HepG2 (cell line): ENCODE data around the gene HPS1. TPM values are rescaled to one million over a fixed set of nuclear protein-coding genes. Genes with fewer than 3 reads are reported as not detected.

Experiments
- AHR ChIP-seq: IDR thresholded peaks from 2 replicates; pipeline ENCODE4 v1.6.1; 2018; ENCODE audit warnings: missing genetic modification reagents, missing compliant biosample characterization
- ATAD3A ChIP-seq: sonication (generic); formaldehyde crosslinking; IDR thresholded peaks from 2 replicates; pipeline ENCODE4 v1.4.0; 2020; ENCODE audit warnings: missing genetic modification reagents
- RAD51 ChIP-seq: fragments of 450-650 bp; IDR thresholded peaks from 2 replicates; pipeline ENCODE4 v1.6.1; 2016; ENCODE audit warnings: borderline replicate concordance
- ZBTB3 ChIP-seq: sonication (generic); formaldehyde crosslinking; IDR thresholded peaks from 2 replicates; pipeline ENCODE4 v1.4.0; 2020; ENCODE audit warnings: low read depth, mild to moderate bottlenecking, moderate library complexity, missing genetic modification reagents, borderline replicate concordance
- ZMYM4 ChIP-seq: sonication (generic); formaldehyde crosslinking; IDR thresholded peaks from 2 replicates; pipeline ENCODE4 v1.8.1; 2023; ENCODE audit warnings: mild to moderate bottlenecking, missing genetic modification reagents
- ZNF670 ChIP-seq: sonication (generic); formaldehyde crosslinking; IDR thresholded peaks from 2 replicates; pipeline ENCODE4 v1.8.0; 2022; ENCODE audit warnings: mild to moderate bottlenecking, missing genetic modification reagents, borderline replicate concordance
- ZSCAN12 ChIP-seq: sonication (generic); formaldehyde crosslinking; IDR thresholded peaks from 2 replicates; pipeline ENCODE4 v1.9.0; 2021; ENCODE audit warnings: mild to moderate bottlenecking, missing genetic modification reagents
- polyA plus RNA-seq, 8 experiments: library from polyadenylated mRNA; depleted of rRNA in 3 of 8; stranded (reverse) in 7 of 8; unstranded in 1 of 8; fragments of >200 nt; fragmentation: Illumina TruSeq in 4 of 8; extraction: Trizol in 4 of 8; gene quantifications; 2 replicates each; pipeline versions ENCODE4 v1.2.1 to v1.2.3, GENCODE V29; 2011 to 2016; ENCODE audit warnings: low read depth in 4 of 8, missing spikeins in 1 of 8, mixed read lengths in 1 of 8; ENCODE audit not compliant: insufficient read depth in 1 of 8
- total RNA-seq, 5 experiments: library from RNA; depleted of rRNA; stranded (reverse); fragments of >200 nt; fragmentation: Illumina TruSeq; extraction: Trizol; gene quantifications; 2 replicates each; pipeline ENCODE4 v1.2.3, GENCODE V29; 2016; ENCODE audit warnings: low read depth in 1 of 5
- TF ChIP-seq, protein P1 (sequence below): sonication (generic); formaldehyde crosslinking; IDR thresholded peaks from 2 replicates; pipeline ENCODE4 v1.5.0; 2020; ENCODE audit warnings: missing genetic modification reagents, mild to moderate bottlenecking, borderline replicate concordance
- TF ChIP-seq, protein P2 (sequence below): sonication (generic); formaldehyde crosslinking; IDR thresholded peaks from 2 replicates; pipeline ENCODE4 v1.4.0; 2020; ENCODE audit warnings: mild to moderate bottlenecking, missing genetic modification reagents, borderline replicate concordance
- TF ChIP-seq, protein P3 (sequence below): sonication (generic); formaldehyde crosslinking; IDR thresholded peaks from 2 replicates; pipeline ENCODE4 v1.4.0; 2020; ENCODE audit warnings: missing genetic modification reagents
- TF ChIP-seq, protein P4 (sequence below), 2 experiments: fragments of 450-650 bp in 1 of 2; sonication (generic) in 1 of 2; formaldehyde crosslinking in 1 of 2; IDR thresholded peaks; 2 replicates each; pipeline versions ENCODE4 v1.6.1 to v1.8.0; 2016 to 2022; ENCODE audit warnings: antibody characterized with exemption in 1 of 2, mild to moderate bottlenecking in 1 of 2, missing genetic modification reagents in 1 of 2
- TF ChIP-seq, protein P5 (sequence below): sonication (generic); formaldehyde crosslinking; conservative IDR thresholded peaks from 2 replicates; pipeline ENCODE4 v1.5.0; 2020; ENCODE audit warnings: missing genetic modification reagents

Gene HPS1
- total and polyA plus RNA-seq, 2 of the 13 experiments (the other 11 are each of a cell fraction or from before 2014, with no cell fraction given) = 24.6 to 25.8 TPM

DNA sequence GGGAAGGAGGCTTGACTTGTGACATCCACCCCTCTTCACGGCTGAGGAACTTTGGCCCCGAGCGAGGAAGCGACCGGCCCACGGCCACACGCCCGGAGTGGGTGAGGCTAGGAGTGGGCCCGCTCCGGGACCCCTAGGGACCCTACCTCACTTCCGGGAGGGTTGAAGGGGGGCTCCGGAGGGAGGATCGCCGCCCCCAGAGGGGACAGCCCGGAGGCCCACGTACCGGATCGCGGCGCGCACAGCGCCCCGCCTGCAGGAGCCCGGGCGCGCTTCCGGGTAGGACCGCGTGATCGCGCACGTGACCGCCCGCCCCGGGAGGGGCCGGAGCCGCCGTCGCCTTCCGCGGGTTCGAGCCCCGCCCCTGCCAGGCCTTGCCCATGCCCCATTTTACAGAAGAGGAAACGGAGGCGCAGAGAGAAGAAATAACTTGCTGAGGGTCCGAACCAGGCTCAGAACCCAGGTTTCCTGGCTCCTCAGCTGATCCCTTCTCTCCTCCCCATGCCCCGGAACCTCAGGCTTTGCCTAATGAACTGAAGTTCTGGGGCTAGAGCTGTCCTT lies at the start of gene HPS1 (continued):
- TF ChIP-seq, protein P1, sequence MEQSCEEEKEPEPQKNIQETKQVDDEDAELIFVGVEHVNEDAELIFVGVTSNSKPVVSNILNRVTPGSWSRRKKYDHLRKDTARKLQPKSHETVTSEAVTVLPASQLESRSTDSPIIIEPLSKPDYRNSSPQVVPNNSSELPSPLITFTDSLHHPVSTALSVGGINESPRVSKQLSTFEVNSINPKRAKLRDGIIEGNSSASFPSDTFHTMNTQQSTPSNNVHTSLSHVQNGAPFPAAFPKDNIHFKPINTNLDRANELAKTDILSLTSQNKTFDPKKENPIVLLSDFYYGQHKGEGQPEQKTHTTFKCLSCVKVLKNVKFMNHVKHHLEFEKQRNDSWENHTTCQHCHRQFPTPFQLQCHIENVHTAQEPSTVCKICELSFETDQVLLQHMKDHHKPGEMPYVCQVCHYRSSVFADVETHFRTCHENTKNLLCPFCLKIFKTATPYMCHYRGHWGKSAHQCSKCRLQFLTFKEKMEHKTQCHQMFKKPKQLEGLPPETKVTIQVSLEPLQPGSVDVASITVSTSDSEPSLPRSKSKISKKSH (CRISPR knock-in tag) = 0 out of 2 replicates have a peak, but pooled peaks have one; percentile 12
- no peak for TF ChIP-seq ZNF670 (CRISPR knock-in tag)
- TF ChIP-seq ZBTB3 (CRISPR knock-in tag) = no peak
- TF ChIP-seq ATAD3A (CRISPR knock-in tag) = no peak
- TF ChIP-seq, protein P2, sequence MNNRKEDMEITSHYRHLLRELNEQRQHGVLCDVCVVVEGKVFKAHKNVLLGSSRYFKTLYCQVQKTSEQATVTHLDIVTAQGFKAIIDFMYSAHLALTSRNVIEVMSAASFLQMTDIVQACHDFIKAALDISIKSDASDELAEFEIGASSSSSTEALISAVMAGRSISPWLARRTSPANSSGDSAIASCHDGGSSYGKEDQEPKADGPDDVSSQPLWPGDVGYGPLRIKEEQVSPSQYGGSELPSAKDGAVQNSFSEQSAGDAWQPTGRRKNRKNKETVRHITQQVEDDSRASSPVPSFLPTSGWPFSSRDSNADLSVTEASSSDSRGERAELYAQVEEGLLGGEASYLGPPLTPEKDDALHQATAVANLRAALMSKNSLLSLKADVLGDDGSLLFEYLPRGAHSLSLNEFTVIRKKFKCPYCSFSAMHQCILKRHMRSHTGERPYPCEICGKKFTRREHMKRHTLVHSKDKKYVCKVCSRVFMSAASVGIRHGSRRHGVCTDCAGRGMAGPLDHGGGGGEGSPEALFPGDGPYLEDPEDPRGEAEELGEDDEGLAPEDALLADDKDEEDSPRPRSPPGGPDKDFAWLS (CRISPR knock-in tag) = no peak
- TF ChIP-seq, protein P3, sequence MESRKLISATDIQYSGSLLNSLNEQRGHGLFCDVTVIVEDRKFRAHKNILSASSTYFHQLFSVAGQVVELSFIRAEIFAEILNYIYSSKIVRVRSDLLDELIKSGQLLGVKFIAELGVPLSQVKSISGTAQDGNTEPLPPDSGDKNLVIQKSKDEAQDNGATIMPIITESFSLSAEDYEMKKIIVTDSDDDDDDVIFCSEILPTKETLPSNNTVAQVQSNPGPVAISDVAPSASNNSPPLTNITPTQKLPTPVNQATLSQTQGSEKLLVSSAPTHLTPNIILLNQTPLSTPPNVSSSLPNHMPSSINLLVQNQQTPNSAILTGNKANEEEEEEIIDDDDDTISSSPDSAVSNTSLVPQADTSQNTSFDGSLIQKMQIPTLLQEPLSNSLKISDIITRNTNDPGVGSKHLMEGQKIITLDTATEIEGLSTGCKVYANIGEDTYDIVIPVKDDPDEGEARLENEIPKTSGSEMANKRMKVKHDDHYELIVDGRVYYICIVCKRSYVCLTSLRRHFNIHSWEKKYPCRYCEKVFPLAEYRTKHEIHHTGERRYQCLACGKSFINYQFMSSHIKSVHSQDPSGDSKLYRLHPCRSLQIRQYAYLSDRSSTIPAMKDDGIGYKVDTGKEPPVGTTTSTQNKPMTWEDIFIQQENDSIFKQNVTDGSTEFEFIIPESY = no peak
- TF ChIP-seq, protein P4, sequence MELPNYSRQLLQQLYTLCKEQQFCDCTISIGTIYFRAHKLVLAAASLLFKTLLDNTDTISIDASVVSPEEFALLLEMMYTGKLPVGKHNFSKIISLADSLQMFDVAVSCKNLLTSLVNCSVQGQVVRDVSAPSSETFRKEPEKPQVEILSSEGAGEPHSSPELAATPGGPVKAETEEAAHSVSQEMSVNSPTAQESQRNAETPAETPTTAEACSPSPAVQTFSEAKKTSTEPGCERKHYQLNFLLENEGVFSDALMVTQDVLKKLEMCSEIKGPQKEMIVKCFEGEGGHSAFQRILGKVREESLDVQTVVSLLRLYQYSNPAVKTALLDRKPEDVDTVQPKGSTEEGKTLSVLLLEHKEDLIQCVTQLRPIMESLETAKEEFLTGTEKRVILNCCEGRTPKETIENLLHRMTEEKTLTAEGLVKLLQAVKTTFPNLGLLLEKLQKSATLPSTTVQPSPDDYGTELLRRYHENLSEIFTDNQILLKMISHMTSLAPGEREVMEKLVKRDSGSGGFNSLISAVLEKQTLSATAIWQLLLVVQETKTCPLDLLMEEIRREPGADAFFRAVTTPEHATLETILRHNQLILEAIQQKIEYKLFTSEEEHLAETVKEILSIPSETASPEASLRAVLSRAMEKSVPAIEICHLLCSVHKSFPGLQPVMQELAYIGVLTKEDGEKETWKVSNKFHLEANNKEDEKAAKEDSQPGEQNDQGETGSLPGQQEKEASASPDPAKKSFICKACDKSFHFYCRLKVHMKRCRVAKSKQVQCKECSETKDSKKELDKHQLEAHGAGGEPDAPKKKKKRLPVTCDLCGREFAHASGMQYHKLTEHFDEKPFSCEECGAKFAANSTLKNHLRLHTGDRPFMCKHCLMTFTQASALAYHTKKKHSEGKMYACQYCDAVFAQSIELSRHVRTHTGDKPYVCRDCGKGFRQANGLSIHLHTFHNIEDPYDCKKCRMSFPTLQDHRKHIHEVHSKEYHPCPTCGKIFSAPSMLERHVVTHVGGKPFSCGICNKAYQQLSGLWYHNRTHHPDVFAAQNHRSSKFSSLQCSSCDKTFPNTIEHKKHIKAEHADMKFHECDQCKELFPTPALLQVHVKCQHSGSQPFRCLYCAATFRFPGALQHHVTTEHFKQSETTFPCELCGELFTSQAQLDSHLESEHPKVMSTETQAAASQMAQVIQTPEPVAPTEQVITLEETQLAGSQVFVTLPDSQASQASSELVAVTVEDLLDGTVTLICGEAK (IDR thresholded peaks at IDR 0.05) = no peak
- TF ChIP-seq, protein P4 (CRISPR knock-in tag; IDR thresholded peaks at IDR 0.05) = no peak
- peak; percentile 87; the same call in 1 of the 2 replicates for TF ChIP-seq ZMYM4 (CRISPR knock-in tag)
- TF ChIP-seq RAD51 = peak; percentile 81
- TF ChIP-seq AHR (CRISPR knock-in tag) = no peak
- TF ChIP-seq ZSCAN12 = 0 out of 2 replicates have a peak, but pooled peaks have one; percentile 54
- TF ChIP-seq, protein P5, sequence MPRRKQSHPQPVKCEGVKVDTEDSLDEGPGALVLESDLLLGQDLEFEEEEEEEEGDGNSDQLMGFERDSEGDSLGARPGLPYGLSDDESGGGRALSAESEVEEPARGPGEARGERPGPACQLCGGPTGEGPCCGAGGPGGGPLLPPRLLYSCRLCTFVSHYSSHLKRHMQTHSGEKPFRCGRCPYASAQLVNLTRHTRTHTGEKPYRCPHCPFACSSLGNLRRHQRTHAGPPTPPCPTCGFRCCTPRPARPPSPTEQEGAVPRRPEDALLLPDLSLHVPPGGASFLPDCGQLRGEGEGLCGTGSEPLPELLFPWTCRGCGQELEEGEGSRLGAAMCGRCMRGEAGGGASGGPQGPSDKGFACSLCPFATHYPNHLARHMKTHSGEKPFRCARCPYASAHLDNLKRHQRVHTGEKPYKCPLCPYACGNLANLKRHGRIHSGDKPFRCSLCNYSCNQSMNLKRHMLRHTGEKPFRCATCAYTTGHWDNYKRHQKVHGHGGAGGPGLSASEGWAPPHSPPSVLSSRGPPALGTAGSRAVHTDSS (CRISPR knock-in tag) = no peak
